Astrocyte of the cerebellum (primary cell): Measurements from ENCODE around the gene PLAGL1.

Experiments used
- DNase-seq: peaks from one replicate; pipeline ENCODE4 v3.0.0-alpha.2; 2011; ENCODE audit warnings: low read depth
- H3K4me3 ChIP-seq: 2 replicates; pipeline ENCODE4 v1.5.1; 2011; ENCODE audit warnings: mild to moderate bottlenecking, low read depth, low read length, moderate library complexity
- CTCF ChIP-seq: IDR thresholded peaks from 2 replicates; pipeline ENCODE4 v1.5.1; 2012; ENCODE audit warnings: low read length, low read depth, moderate library complexity, mild to moderate bottlenecking; ENCODE audit errors: missing control alignments
- in situ Hi-C: cut with HindIII; loops from 2 replicates; pipeline ENCODE4 v1.10.0; 2017; ENCODE audit warnings: low sequenced_read_pairs

Gene PLAGL1

GRCh38 chr6:143940011-143940597 lies 68.0 kb downstream of the PLAGL1 start:
- DNase-seq = peak; percentile 16
- TF ChIP-seq CTCF = peak; percentile 90
- H3K4me3 ChIP-seq = no peak overlapping the region
- in situ Hi-C loops = no loop called here

- no peak for TF ChIP-seq CTCF
- DNase-seq = no peak
- in situ Hi-C loops = no loop called here
- H3K4me3 ChIP-seq = no peak overlapping the region
These were observed 68.7 kb downstream of the PLAGL1 start for GRCh38 chr6:143939364-143939763.

GRCh38 chr6:143937668-143937970 lies 70.4 kb downstream of the PLAGL1 start:
- in situ Hi-C loops = no loop called here
- no peak for TF ChIP-seq CTCF
- no peak for DNase-seq
- H3K4me3 ChIP-seq = no peak overlapping the region

GRCh38 chr6:143936778-143937667 lies 71.0 kb downstream of the PLAGL1 start:
- TF ChIP-seq CTCF = no peak
- DNase-seq = no peak
- in situ Hi-C loops = no loop called here
- H3K4me3 ChIP-seq = no peak overlapping the region

GRCh38 chr6:143936347-143936746 lies 71.7 kb downstream of the PLAGL1 start:
- no peak for DNase-seq
- no peak for TF ChIP-seq CTCF
- in situ Hi-C loops = no loop called here
- no peak overlapping the region for H3K4me3 ChIP-seq

- in situ Hi-C loops = no loop called here
- DNase-seq = no peak
- TF ChIP-seq CTCF = no peak
These were observed 73.2 kb downstream of the PLAGL1 start for GRCh38 chr6:143934867-143935266.

More at GRCh38 chr6:143934867-143935266, 73.2 kb downstream of the PLAGL1 start:
- no peak overlapping the region for H3K4me3 ChIP-seq
